GM18909 (cell line): Measurements from ENCODE around the gene GPR42.
"Not testable (repeated sequence)": the region's sequence is repeated elsewhere in the genome, so short reads cannot be mapped to it uniquely, and the experiment has no call there.

Experiments used
- ATAC-seq: cut with Tn5 transposase; IDR thresholded peaks from one replicate; pipeline ENCODE4 v1.9.1; 2021; ENCODE audit warnings: mild to moderate bottlenecking; ENCODE audit not compliant: unreplicated experiment, poor library complexity

Gene GPR42

DNA sequence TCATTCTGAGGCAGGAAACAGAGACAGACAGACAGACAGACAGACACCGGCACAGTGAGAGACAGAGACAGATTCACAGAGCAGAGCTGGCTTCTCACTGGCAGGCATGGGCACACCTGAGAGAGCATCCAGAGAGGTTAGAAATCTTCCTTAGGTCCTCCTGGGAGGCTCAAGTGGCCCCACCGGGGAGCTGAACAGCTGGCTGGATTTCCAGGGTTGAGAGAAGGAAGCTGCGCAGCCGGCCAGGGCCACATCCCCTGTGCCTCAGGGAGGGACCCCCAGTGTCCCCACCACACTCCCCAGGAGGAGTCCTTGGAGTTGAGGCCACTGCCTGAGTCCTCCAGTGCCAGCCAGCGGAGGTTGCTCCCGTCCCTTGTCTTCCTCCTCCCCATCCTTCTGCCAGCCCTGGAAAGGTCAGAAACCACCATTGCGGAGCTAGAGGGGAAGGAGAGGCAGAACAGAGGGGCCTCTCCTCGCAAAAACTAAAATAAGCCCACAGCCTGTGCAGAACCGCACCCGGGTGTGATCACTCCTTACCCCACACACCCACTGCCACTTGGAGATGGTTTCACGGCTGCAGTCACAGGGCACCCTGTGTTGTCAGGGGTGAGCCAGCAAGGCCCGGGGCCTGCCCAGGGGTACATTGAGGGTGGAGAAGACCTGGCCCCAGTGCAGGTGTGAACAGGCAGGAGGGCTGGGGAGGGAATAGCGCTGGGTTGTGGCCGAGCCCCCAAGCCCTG lies 8.4 kb upstream of the GPR42 start:
- ATAC-seq, result no peak

DNA sequence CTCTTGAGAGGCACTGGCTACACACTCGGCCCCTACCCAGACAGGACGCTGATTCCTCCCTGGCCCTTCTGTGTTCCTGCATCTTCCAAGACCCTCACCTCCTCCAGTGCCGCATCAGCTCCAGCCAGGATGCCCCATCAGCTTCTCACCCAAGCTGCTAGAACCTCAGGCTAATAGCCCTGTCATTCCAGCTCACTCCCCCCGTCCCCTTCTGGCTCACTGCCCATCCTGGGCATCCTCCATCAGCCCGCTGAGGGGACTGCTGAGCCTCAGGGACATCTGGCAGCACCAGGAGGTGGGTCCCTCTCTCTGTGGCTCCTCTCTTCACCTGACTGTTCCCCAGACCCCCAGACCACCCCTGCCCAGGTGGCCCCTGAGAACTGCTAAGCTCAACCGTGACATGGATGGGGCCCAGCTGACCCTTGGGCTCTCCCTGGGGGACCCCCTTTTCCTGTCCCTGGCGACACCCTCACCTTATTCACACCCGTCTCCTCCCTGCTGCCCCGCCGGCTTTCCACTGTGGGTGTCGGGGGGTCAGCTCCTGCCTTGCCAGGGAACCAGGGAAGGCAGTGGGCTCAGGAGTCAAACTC lies 7.8 kb upstream of the GPR42 start:
- ATAC-seq, result no peak

DNA sequence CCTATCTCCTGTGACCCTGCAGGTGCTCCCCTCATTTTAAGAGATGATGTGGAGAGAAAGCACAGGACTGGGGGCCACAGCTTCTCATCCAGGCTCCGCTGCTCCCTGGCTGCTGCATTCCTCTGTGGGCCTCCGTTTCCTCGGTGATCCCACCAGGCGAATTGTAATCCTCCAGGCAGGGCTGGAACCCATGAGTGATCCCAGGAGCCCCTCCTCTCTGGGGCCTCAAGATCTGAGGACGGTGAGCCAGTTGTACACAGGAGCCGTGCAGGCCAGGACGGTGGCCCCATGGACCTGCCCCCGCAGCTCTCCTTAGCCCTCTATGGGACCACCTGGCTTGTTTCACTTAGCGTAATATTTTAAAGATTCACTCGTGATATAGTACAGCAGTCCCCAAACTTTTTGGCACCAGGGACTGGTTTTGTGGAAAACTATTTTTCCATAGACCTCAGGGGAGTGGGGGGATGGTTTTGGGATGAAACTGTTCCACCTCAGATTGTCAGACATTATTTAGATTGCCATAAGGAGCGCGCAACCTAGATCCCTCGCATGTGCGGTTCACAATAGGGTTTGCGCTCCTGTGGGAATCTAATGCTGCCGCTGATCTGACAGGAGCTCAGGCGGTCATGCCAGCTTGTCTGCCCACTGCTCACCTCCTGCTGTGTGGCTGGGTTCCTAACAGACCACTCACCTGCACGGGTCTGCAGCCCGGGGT lies 7.0 kb upstream of the GPR42 start:
- ATAC-seq, result no peak

DNA sequence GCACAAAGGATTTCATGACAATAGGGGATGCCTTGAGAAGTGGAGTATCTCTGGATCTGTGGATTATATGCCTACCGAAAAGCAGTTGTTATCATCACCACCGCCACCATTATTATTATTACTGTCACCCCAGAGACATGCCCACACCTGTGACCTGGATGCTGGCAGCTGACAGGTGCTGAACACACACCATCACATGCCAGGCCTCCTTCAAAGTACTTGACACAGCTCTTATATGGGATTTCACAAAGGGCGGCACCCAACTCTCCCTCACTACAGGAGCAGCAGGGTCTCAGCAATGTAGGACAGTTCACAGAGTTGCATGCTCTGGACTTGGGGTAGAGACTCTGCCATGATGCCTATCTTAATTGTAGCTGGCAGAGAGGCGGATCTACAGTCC lies 5.6 kb upstream of the GPR42 start:
- ATAC-seq, result no peak

DNA sequence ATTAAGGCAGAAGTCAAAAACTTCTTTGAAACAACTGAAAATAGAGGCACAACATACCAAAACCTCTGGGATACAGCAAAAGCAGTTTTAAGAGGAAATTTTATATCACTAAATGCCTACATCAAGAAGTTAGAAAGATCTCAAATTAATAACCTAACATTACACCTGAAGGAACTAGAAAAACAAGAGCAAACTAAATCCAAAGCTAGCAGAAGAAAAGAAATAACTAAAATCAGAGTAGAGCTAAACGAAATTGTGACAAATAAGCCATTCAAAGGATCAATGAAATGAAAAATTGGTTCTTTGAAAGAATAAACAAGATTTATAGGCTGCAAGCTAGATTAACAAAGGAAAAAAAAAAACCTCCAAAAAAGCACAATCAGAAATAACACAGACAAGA lies 2.5 kb upstream of the GPR42 start:
- no peak for ATAC-seq

DNA sequence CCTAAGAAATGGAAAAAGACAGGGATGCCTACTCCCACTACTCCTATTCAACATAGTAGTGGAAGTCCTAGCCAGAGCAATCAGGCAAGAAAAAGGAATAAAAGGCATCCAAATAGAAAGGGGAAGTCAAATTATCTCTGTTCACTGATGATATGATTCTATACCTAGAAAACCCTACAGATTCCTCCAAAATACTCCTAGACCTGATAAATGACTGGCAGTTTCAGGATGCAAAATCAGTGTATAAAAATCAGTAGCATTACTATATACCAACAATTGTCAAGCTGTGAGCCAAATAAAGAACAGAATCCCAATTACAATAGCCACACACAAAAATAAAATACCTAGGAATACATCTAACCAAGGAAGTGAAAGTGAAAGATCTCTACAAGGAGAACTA lies 1.3 kb upstream of the GPR42 start:
- no peak for ATAC-seq

DNA sequence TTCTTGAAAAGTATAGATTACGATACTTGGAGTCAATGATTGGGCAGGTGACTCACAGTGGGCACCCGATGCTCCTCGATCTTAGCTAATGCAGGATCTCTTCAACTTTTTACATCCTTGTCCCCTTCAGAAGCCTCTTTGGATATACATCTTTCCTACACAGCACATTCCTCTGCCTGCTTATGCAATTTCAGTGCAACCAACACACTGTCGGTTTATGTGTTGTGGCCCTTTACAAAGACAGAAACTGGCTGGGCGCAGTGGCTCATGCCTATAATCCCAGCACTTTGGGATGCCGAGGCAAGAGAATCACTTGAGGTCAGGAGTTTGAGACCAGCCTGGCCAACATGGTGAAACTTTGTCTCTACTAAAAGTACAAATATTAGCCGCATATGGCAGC lies 2.6 kb downstream of the GPR42 start:
- ATAC-seq, result no peak

DNA sequence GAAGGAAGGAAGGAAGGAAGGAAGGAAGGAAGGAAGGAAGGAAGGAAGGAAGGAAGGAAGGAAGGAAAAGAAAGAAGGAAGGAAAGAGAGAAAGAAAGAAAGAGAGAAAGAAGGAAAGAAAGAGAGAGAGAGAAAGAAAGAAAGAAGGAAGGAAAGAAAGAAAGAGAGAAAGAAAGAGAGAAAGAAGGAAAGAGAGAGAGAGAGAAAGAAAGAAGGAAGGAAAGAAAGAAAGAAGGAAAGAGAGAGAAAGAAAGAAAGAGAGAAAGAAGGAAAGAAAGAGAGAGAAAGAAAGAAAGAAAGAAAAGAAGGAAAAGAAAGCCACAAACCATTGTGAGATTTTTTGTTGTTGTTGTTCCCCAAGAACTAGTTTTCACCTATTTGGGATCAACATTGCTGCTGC lies 3.2 kb downstream of the GPR42 start:
- not testable (repeated sequence) for ATAC-seq

DNA sequence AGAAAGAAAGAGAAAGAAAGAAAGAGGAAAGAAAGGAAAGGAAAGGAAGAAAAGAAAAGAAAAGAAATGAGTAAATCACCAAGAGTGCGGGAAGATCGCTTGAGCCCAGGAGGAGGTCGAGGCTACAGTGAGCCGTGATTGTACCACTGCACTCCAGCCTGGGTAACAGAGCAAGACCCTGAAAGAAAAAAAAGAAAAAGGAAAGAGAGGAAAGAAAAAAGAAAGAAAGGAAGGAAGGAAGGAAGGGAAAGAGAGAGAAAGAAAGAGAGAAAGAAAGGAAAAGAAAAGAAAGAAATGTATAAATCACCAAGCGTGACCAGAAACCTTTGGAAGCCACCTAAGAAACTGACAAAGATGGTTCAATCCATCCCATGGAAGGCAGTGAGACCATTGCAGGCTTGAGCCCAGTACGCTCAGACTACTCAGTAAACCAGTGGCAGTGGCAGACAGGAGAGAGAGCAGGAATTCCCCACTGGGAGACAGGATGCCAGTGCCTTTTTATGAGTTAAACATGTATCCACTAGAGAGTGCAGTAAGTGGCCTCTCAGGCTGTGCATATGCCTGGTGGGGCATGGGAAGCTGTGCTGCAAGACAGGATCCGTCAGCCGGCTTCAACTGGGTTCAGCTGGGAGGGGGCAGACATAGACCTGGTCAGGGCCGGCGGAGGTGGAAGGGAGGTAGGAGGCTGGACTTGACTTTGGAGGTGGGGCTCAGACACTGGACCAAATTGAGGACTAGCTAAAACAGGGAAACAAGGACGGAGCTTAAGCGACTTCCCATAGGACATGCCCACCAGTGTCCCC lies 4.8 kb downstream of the GPR42 start:
- ATAC-seq, result no peak

DNA sequence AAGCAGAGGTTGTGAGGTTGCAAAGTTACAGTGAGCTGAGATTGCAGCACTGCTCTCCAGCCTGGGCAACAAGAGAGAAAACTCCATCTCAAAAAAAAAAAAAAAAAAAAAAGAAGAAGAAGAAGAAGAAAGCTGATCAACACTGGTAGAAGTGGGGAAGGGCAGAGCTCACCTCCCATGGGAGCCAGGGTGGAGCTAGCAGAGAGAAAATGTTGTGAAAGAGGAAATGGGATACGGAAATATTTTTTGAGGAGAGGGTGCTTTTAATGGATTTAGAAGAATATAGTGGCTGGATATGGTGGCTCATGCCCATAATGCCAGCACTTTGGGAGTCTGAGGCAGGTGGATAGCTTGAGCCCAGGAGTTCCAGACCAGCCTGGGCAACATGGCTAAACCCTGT lies 6.8 kb downstream of the GPR42 start:
- ATAC-seq, result no peak

DNA sequence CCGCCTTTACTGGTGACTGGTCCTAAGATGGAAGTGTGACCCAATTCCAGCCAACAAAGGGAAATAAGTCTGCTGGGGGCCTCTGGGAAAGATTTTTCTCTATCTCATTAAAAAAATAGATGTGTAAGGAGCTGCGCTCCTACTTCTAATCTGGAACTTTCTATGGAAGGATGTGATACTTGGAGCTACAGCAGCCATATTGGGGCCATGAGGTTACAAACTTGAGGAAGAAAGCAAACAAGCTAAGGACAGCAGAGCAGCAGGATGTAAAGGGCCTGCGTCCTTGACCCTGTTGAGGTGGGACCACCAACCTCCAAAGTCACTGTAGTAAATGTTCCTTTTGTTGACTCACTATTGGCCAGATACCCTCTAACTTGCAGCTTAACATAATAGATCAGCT lies 7.5 kb downstream of the GPR42 start:
- ATAC-seq, result no peak

DNA sequence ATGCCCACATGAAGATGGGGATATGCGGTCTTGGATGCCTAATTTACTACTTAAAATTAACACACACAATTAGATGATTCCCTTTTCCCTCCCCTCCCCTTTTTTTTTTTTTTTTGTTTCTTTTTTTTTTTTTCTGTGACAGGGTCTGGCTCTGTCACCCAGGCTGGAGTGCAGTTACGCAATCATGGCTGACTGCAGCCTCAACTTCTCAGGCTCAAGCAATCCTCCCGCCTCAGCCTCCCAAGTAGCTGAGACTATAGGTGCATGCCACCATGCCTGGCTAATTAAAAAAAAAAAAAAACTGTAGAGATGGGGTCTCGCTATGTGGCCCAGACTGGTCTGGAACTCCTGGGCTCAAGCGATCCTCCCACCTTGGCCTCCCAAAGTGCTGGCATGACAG lies 8.7 kb downstream of the GPR42 start:
- not testable (repeated sequence) for ATAC-seq

DNA sequence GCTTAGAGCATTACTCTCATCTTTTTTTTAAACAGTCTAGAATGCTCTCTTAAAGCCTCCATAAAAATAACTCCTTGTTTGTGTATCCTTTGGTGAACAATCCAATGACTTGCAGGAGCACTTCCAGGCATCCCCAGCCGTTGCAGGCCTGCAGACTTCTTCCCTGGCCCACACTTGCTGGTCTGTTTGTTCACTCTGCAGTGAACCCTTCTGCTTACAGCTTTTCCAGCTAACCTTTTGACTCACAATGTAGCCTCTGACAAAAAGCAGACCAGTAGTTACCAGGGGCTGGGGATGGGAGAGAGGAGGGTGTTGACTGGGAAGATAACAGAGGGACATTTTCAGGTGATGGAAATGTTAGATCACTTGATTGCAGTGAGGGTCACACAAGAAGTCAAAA lies 9.1 kb downstream of the GPR42 start:
- ATAC-seq, result no peak

DNA sequence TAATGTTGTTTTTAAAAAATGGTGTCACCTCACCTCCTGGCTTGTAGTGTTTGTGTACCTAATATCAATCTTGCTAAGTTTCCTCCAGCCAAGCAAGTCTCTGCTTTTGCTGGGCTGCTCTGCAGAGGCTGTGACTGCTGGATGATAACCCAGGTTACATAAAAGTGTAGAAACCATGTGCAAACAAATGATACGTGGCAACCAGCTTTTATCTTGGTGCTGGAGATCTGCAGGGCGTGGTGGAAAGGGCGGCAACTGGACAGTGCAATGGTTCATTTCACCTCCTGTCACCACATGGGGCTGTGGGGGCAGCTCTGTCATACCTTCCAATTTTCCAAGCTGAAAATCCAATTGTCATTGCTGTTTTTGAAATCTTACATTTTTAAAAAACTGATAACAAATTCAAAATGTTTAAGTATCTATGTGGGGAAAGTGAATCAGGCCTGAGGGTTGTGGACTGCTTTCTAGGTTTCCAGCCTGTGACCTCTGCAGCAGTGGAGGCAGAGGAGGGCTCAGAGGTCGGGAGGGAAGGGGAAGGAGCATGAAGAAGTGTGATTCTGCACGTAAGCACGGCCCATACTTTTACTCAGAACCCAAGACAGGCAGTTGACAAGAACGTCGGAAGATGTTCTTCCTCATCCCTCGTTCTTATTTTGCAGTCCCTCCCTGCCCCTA lies 9.7 kb downstream of the GPR42 start:
- no peak for ATAC-seq

DNA sequence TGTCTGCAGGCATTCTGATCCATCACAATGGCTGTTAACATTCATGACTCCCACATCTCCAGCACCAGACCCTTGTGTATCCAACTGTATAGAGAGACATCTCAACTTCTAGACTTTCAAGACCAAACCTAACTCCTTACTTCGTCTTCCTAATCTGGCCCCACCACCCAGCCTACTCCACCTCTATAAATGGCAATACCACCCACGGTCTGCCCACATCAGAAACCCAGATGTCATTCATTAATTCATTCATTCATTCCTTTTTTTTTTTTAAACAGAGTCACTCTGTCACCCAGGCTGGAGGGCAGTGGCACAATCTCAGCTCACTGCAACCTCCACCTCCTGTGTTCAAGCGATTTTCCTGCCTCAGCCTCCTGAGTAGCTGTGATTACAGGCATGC lies 10.4 kb downstream of the GPR42 start:
- no peak for ATAC-seq

DNA sequence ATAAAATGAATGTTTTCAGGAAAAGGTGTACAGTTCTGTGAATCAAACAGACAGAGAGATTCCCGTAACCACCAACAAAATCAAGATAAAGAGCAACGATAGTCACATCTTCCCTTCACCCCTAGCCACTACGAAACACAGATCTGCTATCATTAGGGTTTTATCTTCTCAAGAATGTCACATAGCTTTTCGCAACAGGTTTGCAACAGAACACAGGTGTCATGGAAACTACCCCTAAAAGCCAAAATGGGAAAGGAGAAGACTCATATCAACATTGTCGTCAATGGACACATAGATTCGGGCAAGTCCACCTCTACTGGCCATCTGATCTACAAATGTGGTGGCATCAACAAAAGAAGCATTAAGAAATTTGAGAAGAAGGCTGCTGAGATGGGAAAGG lies 11.1 kb downstream of the GPR42 start:
- no peak for ATAC-seq

DNA sequence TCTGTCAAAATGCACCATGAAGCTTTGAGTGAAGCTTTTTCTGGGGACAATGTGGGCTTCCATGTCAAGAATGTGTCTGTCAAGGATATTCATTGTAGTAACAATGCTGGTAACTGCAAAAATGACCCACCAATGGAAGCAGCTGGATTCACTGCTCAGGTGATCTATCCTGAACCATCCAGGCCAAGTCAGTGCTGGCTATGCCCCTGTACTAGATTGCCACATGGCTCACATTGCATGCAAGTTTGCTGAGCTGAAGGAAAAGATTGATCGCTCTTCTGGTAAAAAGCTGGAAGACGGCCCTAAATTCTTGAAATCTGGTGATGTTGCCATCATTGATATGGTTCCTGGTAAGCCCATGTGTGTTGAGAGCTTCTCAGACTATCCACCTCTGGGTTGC lies 12.7 kb downstream of the GPR42 start:
- ATAC-seq, result no peak

DNA sequence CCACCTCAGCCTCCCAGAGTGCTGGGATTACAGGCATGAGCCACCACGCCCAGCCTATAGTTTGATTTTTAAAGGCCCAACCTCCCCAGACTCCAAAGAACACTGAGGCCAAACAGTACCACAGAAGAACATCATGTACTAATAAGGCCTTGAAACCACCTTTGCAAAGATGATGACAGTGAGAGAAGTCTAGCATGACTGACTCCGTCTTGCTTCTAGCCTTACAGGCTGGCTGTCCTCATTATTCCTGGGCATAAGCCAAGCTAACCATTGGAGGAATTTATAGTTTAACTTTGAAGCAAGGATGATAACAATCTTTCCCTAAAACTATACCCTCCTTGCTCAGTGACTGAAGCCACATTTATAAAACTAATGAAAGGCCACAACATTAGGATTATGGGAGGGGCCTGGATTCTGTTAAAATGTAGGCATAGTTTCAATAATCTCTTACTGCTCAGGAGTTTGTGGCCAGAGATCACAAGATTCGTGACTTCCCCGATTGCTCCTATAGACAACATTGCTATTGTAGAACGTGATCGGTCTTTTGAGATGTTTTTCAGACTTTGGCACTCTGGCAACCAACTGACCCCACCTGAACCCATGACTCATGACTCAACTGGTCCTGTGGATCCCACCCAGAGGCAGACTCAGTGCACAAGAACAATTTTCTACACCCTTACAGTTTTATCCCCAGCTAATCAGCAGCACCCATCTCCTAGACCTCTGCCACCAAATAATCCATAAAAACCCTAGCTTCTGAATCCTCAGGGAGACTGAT lies 17.6 kb downstream of the GPR42 start:
- ATAC-seq, result no peak

DNA sequence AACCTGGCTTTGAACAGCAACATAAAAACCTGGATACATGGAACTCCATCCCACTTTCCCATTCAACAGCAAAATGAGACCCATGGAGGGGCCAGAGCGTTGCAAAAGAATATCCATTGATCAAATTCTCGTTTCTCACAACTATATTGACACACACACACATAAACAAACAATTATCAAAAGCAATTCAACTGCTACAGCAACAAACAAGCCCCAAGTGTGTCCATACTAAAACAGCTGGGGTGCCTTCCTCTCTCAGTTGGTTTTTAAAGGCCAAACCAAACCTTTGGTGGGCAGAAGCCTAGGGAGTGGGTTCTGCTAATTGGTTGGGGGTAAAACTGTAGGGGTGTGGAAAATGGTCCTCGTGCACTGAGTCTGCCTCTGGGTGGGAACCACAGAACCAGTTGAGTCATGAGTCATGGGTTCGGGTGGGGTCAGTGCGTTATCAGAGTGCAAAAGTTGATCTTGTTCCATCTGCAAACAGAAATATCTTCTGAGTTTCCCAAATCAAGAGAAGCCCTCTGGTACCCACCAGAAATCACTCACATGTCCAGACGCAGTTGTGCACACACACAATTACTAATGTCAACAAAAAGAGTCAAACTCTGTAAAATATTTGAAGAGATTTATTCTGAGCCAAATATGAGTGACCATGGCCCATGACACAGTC lies 18.5 kb downstream of the GPR42 start:
- ATAC-seq, result no peak
